Ascending aorta (tissue), 2 donors: ENCODE measurements around the gene TAMM41. TPM values are rescaled to one million over a fixed set of nuclear protein-coding genes. Genes with fewer than 3 reads are reported as not detected.

Experiments used
- DNase-seq, 2 donors: peaks; one replicate each; pipeline ENCODE4 v3.0.0-alpha.2; 2019; ENCODE audit warnings: low spot score in 2 of 2
- H3K27ac ChIP-seq, 2 donors: fragments of 200-600 bp; sonication (generic); one replicate each; pipeline ENCODE4 v1.5.1; 2016 to 2017; ENCODE audit warnings: mild to moderate bottlenecking in 1 of 2
- H3K27me3 ChIP-seq: fragments of 200-600 bp; sonication (generic); one replicate; pipeline ENCODE4 v1.5.1; 2017
- H3K36me3 ChIP-seq, 2 donors: fragments of 200-600 bp; sonication (generic); one replicate each; pipeline ENCODE4 v1.5.1; 2016
- H3K4me1 ChIP-seq, 2 donors: fragments of 200-600 bp; sonication (generic); one replicate each; pipeline ENCODE4 v1.5.1; 2016 to 2017; ENCODE audit warnings: mild to moderate bottlenecking in 1 of 2
- H3K4me3 ChIP-seq, 2 donors: fragments of 200-600 bp; sonication (generic); one replicate each; pipeline ENCODE4 v1.5.1; 2016 to 2017; ENCODE audit warnings: mild to moderate bottlenecking in 1 of 2
- H3K9me3 ChIP-seq, 2 donors: fragments of 200-600 bp; sonication (generic); one replicate each; pipeline ENCODE4 v1.5.1; 2016
- CTCF ChIP-seq, 3 experiments: fragments of 200-600 bp in 2 of 3; fragments of 450-650 bp in 1 of 3; sonication (generic) in 2 of 3; IDR thresholded peaks; one replicate each; pipeline ENCODE4 v1.5.1; 2016 to 2019; ENCODE audit warnings: antibody characterized with exemption in 3 of 3, mild to moderate bottlenecking in 1 of 3, moderate library complexity in 1 of 3
- intact Hi-C: fragments of 100-400 bp; cut with DNase I; formaldehyde crosslinking; loops from one replicate; pipeline ENCODE4 v1.15.1; 2023
- total RNA-seq: library from RNA; depleted of rRNA; stranded (reverse); fragments of >200 nt; gene quantifications from one replicate; pipeline ENCODE4 v1.1.0, GENCODE V29; 2016

The TAMM41 gene
- total RNA-seq, 1 donor from 2014 or later, result 3.1 TPM

DNA sequence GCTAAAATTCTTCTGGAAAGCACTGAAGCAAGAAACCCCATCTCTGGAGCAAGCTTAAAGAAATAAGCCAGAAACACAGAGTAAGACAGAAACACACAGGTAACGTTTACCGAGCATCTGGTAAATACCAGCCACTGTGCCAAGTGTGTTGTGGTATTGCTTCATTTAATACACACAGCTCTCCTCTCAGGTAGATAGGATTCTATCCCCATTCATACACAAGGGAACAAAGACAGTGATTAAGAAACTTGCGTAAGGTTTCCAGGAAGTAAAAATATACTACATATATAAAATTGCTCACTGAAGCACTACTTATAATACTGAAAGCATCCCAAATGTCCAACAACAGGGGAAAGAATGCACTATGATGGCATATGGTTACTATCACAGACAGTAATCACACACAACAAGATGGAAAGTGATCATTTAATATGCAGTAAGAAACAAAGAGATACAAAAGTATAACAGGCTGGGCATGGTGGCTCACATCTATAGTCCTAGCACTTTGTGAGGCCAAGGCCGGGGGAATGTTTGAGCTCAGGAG, 27.5 kb downstream of the TAMM41 start:
- Histone ChIP-seq H3K4me3 (no peak overlapping the region), H3K27me3 (no peaks in the 10 kb centered on the region), H3K4me1 (no peaks in the 10 kb centered on the region), H3K27ac (no peak overlapping the region), H3K9me3 (no peaks in the 10 kb centered on the region), H3K36me3 (peaks cover 26 to 41% of the 10 kb centered on the region in 2 donors)
- intact Hi-C loops, result no loop called here
- TF ChIP-seq CTCF (IDR thresholded peaks at IDR 0.05), result no peak
- DNase-seq, result no peak

- no peaks in the 10 kb centered on the region for H3K27me3 ChIP-seq
- H3K27ac ChIP-seq, result no peak overlapping the region
- peaks cover 25 to 46% of the 10 kb centered on the region in 2 donors for H3K36me3 ChIP-seq
- intact Hi-C loops, result no loop called here
- H3K9me3 ChIP-seq, result no peaks in the 10 kb centered on the region
- H3K4me3 ChIP-seq, result no peak overlapping the region
- no peaks in the 10 kb centered on the region for H3K4me1 ChIP-seq
- TF ChIP-seq CTCF (IDR thresholded peaks at IDR 0.05), result no peak
- DNase-seq, result no peak
Observed at GRCh38 chr3:11818033-11818432, 28.7 kb downstream of the TAMM41 start.

- Histone ChIP-seq H3K9me3 (no peaks in the 10 kb centered on the region), H3K27ac (no peak overlapping the region), H3K36me3 (peaks cover 8 to 35% of the 10 kb centered on the region in 2 donors), H3K4me1 (no peaks in the 10 kb centered on the region), H3K4me3 (no peak overlapping the region), H3K27me3 (no peaks in the 10 kb centered on the region)
- intact Hi-C loops, result no loop called here
- no peak for DNase-seq
- TF ChIP-seq CTCF (IDR thresholded peaks at IDR 0.05), result no peak
Observed at GRCh38 chr3:11815111-11815510, 31.6 kb downstream of the TAMM41 start.

DNA sequence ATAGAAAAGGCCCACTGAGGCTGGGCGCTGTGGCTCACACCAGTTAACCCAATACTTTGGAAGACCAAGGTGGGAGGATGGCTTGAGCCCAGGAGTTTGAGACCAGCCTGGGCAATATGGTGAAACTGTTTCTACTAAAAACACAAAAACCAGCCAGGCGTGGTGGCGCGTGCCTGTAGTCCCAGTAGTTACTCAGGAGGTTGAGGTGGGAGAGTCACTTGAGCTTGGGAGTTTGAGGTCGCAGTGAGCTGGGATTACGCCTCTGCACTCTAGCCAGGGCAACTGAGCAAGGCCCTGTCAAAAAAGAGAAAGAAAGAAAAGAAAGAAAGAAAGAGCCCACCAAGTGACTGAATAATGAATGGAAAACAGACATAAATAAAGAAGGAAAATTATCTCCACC, 32.0 kb downstream of the TAMM41 start:
- H3K27me3 ChIP-seq, result no peaks in the 10 kb centered on the region
- intact Hi-C loops, result no loop called here
- no peak for TF ChIP-seq CTCF (IDR thresholded peaks at IDR 0.05)

DNA sequence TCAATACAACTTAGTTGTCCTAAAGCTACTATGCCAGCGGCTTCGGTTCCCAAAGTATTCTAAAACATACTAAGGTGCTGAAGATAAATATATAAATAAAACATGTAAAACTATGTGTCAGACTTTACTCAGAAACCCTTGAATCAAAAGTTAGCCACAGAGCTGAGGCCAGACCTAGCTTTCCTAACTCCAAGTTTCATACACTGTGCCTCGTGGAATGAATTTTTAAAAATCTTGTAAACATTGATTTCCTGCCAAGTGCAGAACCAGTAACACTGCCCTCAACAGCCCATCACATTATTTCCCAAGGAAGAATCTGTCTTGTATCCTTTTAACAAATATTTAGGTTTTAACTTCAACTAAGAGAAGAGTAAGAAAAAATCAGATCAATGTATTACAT, 36.4 kb downstream of the TAMM41 start:
- Histone ChIP-seq H3K36me3 (peaks cover 17 to 61% of the 10 kb centered on the region in 2 donors), H3K27ac (no peak overlapping the region)
- intact Hi-C loops, result no loop called here

More for the DNA sequence above, 32.0 kb downstream of the TAMM41 start:
- Histone ChIP-seq H3K4me1 (no peaks in the 10 kb centered on the region), H3K4me3 (no peak overlapping the region), H3K27ac (no peak overlapping the region), H3K9me3 (no peaks in the 10 kb centered on the region), H3K36me3 (peaks cover 8 to 35% of the 10 kb centered on the region in 2 donors)
- DNase-seq, result no peak

More for the DNA sequence above, 36.4 kb downstream of the TAMM41 start:
- Histone ChIP-seq H3K27me3 (no peaks in the 10 kb centered on the region), H3K4me3 (no peak overlapping the region), H3K9me3 (no peaks in the 10 kb centered on the region), H3K4me1 (no peaks in the 10 kb centered on the region)
- DNase-seq, result no peak
- no peak for TF ChIP-seq CTCF (IDR thresholded peaks at IDR 0.05)
